Hematopoietic multipotent progenitor cell treated with erythropoietin and hydrocortisone succinate and interleukin-3 and kit ligand, for 17 days (in vitro differentiated cells): ENCODE data around the gene LMNA.
A peak's percentile ranks its signal among the peaks of the same experiment; 100 is the strongest.
"Not testable (repeated sequence)": the region's sequence is repeated elsewhere in the genome, so short reads cannot be mapped to it uniquely, and the experiment has no call there.

Experiments used
- DNase-seq: peaks from one replicate; pipeline ENCODE4 v3.0.0-alpha.2; 2015; ENCODE audit warnings: low spot score

LMNA gene

DNA sequence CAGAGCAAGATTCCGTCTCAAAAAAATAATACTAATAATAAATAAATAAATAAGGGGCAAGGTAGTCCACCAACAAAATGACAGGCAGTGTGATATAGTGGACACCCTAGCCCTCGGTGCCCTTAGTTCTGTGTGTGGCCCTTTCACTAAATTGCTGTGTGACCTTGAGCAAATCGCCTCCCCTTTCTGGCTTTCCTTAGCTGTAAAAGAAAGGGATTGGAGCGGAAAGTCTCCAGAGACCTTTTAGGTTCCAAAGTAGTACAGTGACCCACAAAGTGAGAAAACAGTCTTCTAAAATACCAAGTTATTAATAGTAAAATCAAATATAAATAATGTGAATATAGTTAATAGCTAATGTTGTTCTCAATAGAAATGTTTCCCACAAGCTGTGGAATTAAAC lies 7.6 kb downstream of the LMNA start:
- no peak for DNase-seq

DNA sequence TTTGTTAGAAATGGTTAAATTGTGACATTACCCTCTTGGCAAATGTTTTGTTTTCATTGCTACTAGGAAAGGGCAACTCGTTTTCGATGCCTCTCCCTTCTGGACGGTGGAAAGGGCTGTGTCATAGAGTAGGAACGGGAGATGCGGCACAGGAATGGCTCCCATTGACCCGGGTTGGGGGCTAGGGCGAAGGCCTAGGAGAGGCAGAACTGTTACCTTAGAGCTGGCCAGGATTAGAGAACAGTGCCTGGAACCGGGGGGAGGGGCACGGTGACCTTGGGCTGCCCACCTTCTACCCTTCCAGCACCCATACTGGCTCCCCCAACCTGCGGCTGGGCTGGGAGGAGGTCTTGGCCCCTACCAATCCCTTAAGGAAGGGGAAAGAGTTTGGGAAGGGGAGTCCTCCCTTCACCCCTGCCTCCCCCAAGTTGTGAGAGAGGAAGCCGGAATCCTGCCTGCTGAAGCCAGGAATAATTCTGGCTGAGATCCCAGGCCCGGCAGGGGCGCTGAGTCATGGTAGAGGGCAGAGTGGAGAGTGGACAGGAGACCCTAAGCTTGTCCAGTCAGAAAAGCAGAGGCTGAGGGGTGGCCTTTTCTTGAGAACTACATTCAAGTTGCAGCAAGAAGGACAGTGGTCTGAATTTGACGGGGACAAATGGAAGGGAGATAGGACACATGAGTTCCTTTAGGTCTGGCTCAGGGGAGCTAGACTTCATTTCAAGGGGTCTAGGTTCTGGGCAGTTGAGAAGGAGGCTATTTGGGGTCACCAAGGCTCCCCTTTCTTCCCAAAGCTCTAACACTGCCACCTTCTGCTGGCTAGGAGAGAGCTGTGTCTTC lies 8.2 kb downstream of the LMNA start:
- DNase-seq = peak; percentile 74

DNA sequence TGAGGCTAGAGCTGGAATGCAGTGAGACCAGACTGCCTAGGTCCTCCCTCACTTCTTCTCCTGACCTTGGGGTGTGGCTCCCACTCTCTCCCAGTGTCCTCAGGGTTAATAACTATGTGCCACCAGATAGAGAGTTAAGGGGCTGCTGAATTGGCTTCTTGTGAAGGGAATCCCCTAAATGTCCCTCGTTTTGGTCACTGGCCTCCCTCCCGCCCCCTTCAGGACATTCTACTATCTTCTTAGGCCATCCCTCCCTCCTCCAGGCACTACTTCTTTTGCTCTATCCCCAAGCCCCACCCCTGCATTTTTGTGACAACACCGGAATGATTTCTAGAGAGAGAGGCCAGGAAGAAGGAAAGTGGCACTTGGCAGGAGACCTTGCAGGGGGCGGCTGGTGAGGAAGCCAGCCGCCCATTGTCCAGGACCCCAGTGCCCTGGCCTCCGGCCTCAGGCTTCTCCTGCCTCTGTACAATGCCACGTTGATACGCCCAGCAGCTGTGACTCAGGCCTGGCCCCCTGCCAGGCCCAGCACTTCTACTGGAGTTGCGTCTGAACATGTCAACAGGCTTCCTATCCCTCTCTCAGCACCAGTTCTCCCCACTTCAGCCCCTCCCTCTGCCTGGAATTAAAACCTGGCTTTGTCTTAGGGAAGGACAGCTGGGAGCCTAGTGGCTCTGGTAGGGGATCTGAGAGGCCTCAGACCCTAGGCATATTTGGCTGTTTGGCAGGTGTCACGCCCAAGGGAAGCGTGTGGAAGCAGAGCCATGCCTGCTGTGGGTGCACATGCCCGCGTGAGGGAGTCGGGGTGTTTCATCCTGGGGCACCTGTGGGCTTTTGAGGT lies 9.1 kb downstream of the LMNA start:
- DNase-seq = peak; percentile 98

DNA sequence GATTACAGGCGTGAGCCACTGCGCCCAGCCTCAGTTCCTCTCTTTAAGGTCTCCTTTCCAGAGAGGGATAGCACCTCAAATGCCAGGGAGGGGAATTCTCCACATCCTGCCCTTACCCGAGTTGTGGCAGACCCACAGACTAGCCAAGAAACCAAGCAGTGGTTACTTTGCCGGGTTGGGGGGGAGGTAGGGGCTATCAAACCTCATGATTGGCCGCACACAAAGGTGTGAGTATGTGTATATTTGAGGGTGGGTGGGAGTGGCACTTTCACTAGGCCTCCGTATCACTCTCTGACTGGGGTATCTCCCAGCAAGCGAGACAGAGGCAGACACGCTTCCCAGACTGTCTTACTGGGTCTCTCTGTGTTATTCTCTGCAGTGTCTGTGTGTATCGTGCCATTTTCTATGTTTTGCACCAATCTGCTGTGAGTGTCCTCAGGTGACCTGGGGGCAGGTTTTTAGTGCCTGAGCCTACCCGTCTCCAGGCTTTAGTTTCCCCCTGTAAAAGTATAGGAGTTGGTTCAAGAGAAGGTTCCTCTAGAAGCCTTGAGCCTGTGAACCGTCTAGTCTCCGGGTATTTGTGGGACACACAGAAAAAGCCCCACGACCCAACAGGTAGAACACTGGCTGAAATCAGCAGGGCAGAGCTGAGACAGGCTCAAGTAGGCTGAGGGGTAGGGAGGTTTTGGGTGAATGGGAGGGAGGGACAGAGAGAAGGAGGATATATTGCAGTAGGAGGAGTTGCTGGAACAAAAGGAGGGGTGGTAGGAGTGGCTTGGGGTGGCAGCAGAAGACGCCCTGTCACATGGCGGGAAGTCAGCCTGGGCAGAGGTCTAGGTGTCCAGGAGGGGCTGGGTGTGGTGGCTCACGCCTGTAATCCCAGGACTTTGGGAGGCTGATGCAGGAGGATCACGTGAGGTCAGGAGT lies 10.3 kb downstream of the LMNA start:
- DNase-seq = peak; percentile 65

DNA sequence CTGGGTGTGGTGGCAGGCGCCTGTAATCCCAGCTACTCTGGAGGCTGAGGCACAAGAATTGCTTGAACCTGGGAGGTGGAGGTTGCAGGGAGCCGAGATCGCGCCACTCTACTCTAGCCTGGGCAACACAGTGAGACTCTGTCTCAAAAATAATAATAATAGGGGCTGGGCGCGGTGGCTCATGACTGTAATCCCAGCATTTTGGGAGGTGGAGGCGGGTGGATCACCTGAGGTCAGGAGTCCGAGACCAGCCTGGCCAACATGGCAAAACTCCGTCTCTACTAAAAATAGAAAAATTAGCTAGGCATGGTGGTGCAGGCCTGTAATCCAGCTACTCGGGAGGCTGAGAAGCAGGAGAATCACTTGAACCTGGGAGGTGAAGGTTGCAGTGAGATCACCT lies 11.0 kb downstream of the LMNA start:
- DNase-seq = not testable (repeated sequence)

DNA sequence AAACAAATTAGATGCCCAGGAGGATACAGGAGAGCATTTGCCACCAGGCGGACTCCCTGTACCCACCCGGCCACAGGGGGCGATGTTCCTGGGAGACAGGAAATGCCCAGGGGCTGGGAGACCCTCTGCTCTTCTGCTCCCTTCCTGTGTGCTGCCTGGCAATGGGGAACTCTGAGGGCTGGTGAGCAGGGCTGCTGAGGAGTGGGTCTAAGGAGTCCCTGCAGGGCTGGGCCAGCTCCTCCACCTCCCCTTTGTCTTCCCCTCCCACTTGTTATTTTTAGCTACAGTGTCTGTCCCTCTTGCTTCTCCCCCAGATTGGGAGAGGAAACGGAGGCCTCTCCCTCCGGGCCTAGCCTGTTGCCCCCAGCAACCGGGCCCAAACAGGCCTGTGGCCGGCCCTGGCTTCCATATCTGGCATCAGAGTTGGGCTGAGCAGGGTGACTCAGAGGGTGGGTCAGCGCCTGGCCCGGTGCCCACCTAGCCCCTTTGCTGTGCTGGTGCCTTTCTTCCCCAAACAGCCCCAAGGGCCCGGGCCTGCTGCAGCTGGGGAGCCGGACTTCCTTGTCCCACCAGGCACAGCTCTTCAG lies 11.6 kb downstream of the LMNA start:
- DNase-seq = peak; percentile 92

DNA sequence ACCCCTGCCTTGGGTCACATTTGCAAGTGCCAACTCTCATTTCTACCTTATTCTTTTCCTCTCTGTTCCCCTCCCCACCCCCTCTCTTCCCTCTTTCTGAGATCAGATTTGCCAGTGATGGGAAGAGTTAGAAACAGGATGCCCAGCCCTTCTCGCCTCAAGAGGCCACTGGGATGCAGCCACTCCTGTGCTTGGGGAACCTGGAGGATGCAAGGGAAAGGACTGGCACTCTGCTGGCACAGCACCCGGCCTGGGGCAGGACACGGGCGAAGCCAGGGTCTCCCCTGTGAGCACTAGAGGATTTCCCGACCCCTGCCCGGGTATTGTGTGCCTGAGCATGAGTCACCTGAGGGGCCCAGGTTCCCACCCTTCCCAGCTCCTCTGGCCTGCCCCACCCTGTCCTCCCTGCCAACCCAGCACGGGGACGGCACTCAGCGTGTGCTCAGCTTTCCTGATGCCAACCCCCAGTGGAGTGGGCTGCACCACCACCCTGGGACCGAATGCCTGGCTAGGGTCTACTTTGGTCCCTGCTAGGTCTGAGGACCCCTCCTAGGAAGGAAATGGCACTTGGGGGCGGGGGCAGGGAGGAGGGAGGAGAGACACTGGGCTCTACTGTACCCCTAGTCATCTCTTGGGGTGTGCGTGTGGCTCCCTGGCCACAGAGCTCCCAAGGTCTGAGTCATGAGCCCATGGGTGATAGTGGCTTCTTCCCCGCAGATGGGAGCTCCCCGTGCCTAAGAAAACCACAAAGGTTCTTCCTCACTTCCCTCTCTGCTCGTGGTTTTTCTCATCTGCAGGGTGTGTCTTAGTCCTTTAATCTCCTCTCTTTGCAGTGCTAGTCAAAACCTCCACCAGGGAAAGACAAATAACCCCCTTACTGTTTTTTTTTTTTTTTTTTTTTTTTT lies 12.4 kb downstream of the LMNA start:
- DNase-seq = peak; percentile 82

DNA sequence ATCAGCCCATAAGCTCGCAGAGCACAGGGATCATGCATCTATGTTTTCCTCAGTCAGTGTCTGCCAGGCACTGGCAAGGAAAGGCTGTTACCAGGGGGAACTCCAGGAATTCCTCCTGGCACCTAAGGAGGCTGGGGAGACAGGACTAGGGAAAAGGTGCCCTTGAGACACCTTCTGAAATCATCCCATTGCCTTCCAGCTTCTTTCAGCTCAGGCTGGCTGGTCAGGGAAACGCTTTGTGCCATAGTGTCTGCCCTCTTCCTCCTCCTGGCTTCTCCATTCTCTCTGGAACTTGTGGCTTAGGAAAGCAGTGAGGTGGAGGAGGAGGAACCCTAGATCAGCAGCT lies 13.8 kb downstream of the LMNA start:
- peak; percentile 5 for DNase-seq

DNA sequence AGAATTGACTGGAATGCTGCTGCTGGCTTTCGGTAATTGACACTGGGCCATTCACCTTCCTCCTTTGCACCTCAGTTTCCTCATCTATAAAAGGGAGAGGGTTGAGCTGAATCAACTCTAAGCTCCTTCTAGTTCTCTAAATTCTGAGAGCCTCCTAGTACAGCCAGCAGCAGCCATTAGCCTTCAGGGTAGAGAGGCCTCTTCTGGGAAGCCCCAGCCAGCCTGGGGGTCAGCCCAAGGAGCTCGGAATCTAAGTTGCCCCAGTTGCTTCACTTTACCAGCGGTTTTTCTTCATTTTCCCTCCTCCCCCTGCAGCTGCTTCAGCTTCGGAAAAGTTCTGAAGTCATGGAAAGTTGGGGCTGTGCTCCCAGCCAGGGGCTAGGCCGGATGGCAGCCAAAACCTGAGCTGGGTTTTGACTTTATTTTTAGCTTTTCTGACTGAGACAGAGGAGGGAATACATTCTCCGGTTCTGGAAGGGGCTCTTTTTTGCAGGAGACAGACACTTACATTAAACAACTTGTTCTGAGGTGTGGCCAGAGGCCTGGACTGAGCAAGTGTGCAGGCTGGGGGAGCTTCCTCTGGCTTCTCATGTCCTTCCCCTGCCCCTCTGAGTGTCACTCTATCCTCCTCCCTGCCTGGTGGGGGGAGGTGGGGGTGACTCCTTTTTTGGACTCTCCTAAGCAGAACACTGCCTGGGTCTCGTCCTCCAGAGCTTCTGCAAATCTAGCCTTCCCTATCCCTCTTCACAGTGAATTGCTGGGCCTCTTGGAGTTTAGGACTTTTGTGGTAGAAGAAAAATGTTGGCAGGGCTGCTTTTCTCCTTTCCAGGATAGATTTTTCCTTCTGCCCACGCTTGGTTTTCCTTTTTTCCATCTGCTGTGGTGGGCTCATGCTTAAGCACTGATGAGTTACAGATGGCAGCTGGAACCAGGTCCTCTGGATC lies 14.4 kb downstream of the LMNA start:
- peak; percentile 5 for DNase-seq

DNA sequence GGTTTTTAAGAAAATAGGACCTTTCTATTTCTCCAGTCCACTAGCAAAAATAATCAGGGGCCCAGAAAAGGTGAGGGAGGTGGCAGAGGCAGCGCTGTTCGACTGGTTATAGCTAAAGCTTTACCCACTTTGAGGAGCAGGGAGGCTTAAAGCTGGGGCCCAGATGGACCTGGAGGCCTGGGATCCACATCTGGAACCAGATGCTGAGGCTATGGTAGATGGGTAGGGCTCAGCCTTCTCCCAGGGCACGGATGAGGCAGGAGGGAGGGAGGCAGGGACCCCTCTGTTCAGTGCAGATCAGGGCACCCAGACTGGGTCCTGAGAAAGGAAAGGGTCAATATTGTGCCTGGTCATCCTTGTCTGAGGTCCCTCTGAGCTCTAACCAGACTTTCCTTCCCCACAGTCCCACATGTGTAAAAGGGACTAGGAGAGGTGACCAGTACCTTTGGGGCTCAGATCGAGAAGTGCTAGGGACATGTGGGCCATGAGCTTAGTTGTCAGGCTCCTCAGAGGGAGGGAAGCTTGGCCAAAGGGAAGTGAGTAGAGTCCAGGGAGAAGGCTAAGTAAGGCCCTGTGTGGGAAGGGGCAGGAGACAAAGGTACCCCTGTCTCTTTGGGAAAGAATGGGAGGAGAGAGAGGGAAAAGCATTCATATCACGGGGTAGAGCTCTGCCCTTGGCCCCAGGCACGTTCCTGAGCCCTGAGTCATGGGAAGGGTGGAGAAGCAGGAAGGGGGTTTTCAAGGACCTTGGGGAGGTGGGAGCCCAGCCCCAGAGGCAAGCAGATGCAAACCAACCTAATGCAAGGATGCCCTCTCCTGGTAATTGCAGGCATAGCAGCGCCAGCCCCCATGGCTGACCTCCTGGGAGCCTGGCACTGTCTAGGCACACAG lies 15.4 kb downstream of the LMNA start:
- DNase-seq = peak; percentile 87

DNA sequence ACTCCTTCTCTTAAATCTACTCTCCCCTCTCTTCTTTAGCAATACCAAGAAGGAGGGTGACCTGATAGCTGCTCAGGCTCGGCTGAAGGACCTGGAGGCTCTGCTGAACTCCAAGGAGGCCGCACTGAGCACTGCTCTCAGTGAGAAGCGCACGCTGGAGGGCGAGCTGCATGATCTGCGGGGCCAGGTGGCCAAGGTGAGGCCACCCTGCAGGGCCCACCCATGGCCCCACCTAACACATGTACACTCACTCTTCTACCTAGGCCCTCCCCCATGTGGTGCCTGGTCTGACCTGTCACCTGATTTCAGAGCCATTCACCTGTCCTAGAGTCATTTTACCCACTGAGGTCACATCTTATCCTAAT lies 16.0 kb downstream of the LMNA start:
- no peak for DNase-seq

DNA sequence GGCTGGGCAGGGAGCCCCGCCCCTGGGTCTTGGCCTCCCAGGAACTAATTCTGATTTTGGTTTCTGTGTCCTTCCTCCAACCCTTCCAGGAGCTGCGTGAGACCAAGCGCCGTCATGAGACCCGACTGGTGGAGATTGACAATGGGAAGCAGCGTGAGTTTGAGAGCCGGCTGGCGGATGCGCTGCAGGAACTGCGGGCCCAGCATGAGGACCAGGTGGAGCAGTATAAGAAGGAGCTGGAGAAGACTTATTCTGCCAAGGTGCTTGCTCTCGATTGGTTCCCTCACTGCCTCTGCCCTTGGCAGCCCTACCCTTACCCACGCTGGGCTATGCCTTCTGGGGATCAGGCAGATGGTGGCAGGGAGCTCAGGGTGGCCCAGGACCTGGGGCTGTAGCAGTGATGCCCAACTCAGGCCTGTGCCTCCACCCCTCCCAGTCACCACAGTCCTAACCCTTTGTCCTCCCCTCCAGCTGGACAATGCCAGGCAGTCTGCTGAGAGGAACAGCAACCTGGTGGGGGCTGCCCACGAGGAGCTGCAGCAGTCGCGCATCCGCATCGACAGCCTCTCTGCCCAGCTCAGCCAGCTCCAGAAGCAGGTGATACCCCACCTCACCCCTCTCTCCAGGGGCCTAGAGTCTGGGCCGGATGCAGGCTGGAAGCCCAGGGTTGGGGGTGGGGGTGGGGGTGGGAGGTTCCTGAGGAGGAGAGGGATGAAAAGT lies 20.4 kb downstream of the LMNA start:
- DNase-seq = no peak

DNA sequence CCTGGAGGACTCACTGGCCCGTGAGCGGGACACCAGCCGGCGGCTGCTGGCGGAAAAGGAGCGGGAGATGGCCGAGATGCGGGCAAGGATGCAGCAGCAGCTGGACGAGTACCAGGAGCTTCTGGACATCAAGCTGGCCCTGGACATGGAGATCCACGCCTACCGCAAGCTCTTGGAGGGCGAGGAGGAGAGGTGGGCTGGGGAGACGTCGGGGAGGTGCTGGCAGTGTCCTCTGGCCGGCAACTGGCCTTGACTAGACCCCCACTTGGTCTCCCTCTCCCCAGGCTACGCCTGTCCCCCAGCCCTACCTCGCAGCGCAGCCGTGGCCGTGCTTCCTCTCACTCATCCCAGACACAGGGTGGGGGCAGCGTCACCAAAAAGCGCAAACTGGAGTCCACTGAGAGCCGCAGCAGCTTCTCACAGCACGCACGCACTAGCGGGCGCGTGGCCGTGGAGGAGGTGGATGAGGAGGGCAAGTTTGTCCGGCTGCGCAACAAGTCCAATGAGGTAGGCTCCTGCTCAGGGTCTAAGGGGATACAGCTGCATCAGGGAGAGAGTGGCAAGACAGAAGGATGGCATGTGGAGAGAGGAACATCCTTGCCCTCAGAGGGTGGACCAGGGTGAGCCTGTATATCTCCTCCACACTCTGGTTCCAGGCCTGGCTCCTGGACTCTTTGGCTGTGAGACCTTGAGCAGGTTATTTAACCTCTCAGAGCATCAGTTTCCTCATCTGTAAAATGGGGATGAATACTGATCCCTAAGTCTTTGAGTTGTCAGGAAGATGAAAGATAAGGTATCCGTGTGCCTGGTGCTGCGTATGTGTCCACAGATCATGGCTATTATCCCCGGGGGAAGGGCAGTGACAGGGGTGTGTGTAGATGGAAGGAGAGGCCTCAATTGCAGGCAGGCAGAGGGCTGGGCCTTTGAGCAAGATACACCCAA lies 21.7 kb downstream of the LMNA start:
- DNase-seq = no peak

DNA sequence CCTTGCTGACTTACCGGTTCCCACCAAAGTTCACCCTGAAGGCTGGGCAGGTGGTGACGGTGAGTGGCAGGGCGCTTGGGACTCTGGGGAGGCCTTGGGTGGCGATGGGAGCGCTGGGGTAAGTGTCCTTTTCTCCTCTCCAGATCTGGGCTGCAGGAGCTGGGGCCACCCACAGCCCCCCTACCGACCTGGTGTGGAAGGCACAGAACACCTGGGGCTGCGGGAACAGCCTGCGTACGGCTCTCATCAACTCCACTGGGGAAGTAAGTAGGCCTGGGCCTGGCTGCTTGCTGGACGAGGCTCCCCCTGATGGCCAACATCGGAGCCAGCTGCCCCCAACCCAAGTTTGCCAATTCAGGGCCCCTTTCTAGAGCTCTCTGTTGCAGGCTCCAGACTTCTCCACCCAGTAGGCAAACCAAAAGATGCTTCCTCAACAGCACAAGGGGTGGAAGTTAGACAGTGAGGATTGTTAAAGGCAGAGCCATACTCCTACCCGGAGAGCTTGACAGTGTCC lies 22.5 kb downstream of the LMNA start:
- DNase-seq = no peak

DNA sequence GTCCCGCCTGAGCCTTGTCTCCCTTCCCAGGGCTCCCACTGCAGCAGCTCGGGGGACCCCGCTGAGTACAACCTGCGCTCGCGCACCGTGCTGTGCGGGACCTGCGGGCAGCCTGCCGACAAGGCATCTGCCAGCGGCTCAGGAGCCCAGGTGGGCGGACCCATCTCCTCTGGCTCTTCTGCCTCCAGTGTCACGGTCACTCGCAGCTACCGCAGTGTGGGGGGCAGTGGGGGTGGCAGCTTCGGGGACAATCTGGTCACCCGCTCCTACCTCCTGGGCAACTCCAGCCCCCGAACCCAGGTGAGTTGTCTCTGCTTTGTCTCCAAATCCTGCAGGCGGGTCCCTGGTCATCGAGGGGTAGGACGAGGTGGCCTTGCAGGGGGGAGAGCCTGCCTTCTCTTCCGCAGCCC lies 24.0 kb downstream of the LMNA start:
- no peak for DNase-seq

DNA sequence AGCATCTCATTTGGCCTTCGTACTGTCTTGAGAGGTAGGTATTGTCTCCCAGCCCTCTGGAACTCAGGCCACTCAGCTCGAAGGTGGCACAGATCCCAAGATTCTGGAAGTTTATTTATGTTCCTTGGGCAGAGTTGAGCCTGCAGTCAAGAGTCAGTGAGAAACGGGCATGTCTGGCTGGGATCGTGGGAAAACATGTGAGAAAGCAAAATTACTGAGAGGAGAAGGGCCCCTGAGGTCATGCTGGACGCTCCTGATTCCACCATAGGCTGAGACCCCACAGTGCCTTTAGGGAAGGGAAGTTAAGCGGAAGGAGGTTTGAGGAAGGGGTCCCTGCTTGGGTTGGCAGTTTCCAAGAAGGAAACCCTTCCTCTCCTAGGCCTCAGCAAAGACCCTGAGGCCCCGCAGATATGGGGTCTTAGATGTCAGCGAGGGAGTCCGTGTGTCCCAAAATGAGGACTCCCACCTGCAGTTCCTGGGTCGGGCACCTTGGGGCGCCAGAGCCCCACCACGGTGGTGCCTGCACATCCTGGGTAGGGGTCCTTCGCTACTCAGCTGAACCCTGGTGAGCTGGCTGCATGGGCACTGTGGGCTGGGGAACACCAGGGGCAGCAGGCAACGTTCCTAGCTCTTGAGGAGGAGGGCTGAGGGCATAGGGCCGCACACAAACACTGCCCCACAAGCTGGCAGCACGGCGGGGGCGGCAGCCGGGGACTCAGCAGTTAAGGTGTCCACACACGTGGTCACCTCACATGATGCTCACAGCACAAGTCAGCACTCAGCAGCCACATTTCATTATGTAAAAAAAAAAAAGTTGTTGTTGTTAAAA lies 26.6 kb downstream of the LMNA start:
- DNase-seq = no peak
